ENCODE measurements around the gene LRRC59.
A peak's percentile ranks its signal among the peaks of the same experiment; 100 is the strongest.

The LRRC59 gene

GRCh38 chr17:50379351-50380132 lies 17.8 kb downstream of the LRRC59 start:
- no peaks in the 10 kb centered on the region for H3K4me1 Mint-ChIP-seq
- peaks cover 2% of the 10 kb centered on the region for H3K36me3 Mint-ChIP-seq

DNA sequence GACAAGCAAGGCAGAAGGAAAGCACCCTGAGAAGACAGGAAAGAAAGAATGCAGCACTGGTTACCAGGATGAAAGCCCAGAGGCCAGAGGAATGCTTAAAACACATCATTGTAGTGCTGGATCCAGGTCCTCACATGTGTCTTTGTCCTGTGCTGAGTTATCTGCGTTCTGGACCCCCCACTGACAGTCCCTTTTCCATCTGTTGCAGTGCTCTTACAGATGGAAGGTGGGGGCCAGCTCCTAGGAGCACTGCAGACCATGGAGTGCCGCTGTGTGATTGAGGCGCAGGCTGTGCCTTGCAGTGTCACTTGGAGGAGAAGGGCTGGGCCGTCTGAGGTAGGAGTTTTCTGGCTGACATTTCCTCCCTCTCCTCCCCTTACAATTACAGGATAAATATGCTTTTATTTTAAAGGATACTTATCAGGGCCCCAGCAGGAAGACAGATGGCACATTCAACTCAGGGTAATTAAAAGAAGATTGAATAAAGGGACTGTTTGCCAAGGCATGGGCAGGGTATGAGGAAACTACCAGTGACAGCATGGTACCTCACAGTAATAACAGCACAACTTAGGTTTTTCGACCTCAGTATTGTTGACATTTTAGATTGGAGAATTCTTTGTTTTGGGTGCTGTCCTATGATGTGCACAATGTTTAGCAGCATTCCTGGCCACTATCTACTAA lies 21.3 kb downstream of the LRRC59 start:
- no peak overlapping the region for H3K4me3 Mint-ChIP-seq

More at GRCh38 chr17:50379351-50380132, 17.8 kb downstream of the LRRC59 start:
- H3K9me3 Mint-ChIP-seq: no peaks in the 10 kb centered on the region
- no peak overlapping the region for H3K4me3 Mint-ChIP-seq
- H3K27ac Mint-ChIP-seq: peak overlapping the region; percentile 35
- no peaks in the 10 kb centered on the region for H3K27me3 Mint-ChIP-seq

DNA sequence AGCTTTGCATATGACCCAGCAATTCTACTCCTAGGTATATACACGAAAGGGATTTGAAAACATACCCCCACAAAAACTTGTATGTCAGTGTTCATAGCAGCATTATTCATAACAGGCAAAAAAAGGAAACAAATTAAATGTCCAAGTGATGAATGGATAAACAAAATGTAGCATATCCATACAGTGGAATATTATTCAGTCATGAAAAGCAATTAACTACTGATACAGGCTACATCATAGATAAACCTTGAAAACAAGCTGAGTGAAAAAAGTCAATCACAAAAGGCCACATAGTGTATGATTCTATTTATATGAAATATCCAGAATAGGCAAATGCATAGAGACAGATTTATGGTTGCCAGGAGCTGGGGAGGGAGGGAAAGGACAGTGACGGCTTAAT lies 23.6 kb downstream of the LRRC59 start:
- no peaks in the 10 kb centered on the region for H3K9me3 Mint-ChIP-seq
- peaks cover 10% of the 10 kb centered on the region for H3K36me3 Mint-ChIP-seq
- H3K27me3 Mint-ChIP-seq: no peaks in the 10 kb centered on the region
- H3K4me3 Mint-ChIP-seq: peak overlapping the region; percentile 99
- peak overlapping the region; percentile 100 for H3K27ac Mint-ChIP-seq
- peaks cover 30% of the 10 kb centered on the region for H3K4me1 Mint-ChIP-seq

More for the DNA sequence above, 21.3 kb downstream of the LRRC59 start:
- no peaks in the 10 kb centered on the region for H3K27me3 Mint-ChIP-seq
- H3K36me3 Mint-ChIP-seq: peaks cover 11% of the 10 kb centered on the region
- H3K4me1 Mint-ChIP-seq: peaks cover 26% of the 10 kb centered on the region
- no peaks in the 10 kb centered on the region for H3K9me3 Mint-ChIP-seq
- H3K27ac Mint-ChIP-seq: no peak overlapping the region

- Mint-ChIP-seq H3K9me3 (no peaks in the 10 kb centered on the region), H3K4me3 (peak within 1 kb of the TSS; percentile 99), H3K36me3 (peaks cover 10% of the 10 kb centered on the region), H3K27me3 (no peaks in the 10 kb centered on the region), H3K4me1 (peaks cover 30% of the 10 kb centered on the region), H3K27ac (peak within 1 kb of the TSS; percentile 100)
Measured at GRCh38 chr17:50372758-50373556, 24.4 kb downstream of the LRRC59 start, which contains the start of the genes EME1 and MRPL27. Gene EME1 (plus strand): TSS chr17:50373229. CDS start chr17:50375209, 1,980 bp downstream. Gene MRPL27 (minus strand): TSS chr17:50373184. CDS start chr17:50373170, 14 bp downstream.

DNA sequence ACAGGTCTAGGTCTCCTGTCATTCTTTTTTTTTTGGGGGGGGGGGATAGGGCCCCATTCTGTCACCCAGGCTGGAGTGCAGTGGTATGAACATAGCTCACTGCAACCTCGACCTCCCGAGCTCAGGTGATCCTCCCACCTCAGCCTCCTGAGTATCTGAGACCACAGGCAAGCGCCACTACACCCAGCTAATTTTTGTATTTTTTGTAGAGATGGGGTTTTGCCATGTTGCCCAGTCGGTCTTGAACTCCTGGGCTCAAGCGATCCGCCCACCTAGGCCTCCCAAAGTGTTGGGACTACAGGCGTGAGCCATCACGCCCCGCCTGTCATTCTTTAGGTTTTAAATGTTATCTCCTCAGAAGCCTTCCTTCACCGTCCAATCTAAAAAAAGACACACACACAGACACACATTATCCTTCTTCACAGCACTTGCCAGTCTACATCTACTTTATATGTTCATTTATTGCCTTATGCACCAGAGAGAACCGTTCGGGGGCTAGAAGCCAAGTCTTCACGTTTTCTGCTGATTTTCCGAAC lies 25.0 kb downstream of the LRRC59 start:
- H3K4me1 Mint-ChIP-seq: peaks cover 30% of the 10 kb centered on the region
- peak overlapping the region; percentile 100 for H3K27ac Mint-ChIP-seq
- H3K4me3 Mint-ChIP-seq: peak overlapping the region; percentile 99
- H3K36me3 Mint-ChIP-seq: peaks cover 12% of the 10 kb centered on the region
- H3K9me3 Mint-ChIP-seq: no peaks in the 10 kb centered on the region
- no peaks in the 10 kb centered on the region for H3K27me3 Mint-ChIP-seq

GRCh38 chr17:50371526-50371925 lies 25.8 kb downstream of the LRRC59 start:
- Mint-ChIP-seq H3K4me3 (peak overlapping the region; percentile 99), H3K9me3 (no peaks in the 10 kb centered on the region), H3K36me3 (peaks cover 12% of the 10 kb centered on the region), H3K27ac (peak overlapping the region; percentile 85), H3K4me1 (peaks cover 30% of the 10 kb centered on the region), H3K27me3 (no peaks in the 10 kb centered on the region)

DNA sequence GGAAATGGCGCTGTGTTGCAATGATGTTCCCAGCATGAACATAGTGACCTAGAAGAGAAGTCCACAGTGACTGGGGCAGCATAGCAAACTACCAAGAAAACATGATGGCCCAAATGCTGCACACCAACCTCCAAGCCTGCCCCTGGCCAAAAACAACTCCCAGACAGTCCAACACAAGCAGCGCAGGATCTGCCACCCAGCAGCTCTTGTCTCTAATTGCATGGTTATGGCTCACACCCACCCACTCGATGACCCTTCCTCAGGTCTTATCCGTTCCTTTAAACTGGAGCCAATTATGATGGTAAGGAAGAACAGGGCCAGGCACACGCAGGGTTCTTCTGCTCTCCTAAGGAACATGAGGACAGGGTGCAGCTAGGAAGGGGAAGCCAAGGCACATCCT lies 27.3 kb downstream of the LRRC59 start:
- peaks cover 30% of the 10 kb centered on the region for H3K4me1 Mint-ChIP-seq
- no peak overlapping the region for H3K4me3 Mint-ChIP-seq
- H3K36me3 Mint-ChIP-seq: peaks cover 15% of the 10 kb centered on the region

DNA sequence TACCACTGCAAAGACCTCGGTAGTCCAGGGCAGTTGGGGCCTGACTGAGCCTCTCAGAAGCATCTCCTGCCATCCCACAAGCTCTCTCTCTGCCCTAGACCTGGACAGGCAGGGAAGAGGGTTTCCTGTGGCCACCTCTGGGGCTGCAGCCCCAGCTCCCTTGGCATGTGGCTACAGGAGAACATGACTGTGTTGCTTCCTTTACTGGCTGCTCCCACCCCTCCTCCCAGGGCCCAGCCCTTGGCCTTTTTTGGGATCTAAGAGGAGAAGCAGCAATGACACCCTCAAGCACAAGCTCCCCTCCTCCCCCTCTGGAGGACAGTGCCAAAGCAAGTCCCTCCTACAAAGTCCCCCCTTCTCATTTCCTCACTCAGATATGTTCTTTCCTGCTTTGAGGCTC lies 29.9 kb downstream of the LRRC59 start:
- H3K27ac Mint-ChIP-seq: no peak overlapping the region
- H3K36me3 Mint-ChIP-seq: peaks cover 13% of the 10 kb centered on the region
- H3K9me3 Mint-ChIP-seq: no peaks in the 10 kb centered on the region
- no peaks in the 10 kb centered on the region for H3K27me3 Mint-ChIP-seq
- H3K4me3 Mint-ChIP-seq: no peak overlapping the region
- H3K4me1 Mint-ChIP-seq: peaks cover 20% of the 10 kb centered on the region

More for the DNA sequence above, 27.3 kb downstream of the LRRC59 start:
- no peaks in the 10 kb centered on the region for H3K9me3 Mint-ChIP-seq
- no peak overlapping the region for H3K27ac Mint-ChIP-seq
- H3K27me3 Mint-ChIP-seq: no peaks in the 10 kb centered on the region

- H3K4me3 Mint-ChIP-seq: no peak overlapping the region
- peaks cover 5% of the 10 kb centered on the region for H3K36me3 Mint-ChIP-seq
- peaks cover 13% of the 10 kb centered on the region for H3K4me1 Mint-ChIP-seq
- no peaks in the 10 kb centered on the region for H3K9me3 Mint-ChIP-seq
- H3K27ac Mint-ChIP-seq: no peak overlapping the region
- H3K27me3 Mint-ChIP-seq: no peaks in the 10 kb centered on the region
Measured at GRCh38 chr17:50365649-50366393, 31.5 kb downstream of the LRRC59 start.

DNA sequence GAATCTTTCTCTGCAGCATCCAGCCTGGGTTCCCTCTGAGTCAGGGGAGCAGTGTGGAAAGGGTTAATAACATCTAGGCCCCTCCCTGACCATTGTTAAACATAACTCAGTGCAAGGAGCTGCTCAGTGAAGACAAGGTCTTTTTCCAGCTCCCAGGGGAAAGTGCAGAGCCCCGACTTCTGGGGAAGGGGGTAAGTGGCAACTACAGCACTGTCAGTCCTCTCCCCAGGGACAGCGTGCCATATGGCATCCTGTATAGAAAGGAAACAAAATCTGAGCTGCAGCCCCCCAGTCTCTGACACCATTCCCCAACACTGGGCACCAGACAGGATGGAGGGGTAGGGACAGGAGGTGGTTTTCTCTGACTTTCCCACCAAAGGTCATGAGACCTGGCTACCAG lies 32.2 kb downstream of the LRRC59 start:
- H3K27ac Mint-ChIP-seq: no peak overlapping the region
- H3K9me3 Mint-ChIP-seq: no peaks in the 10 kb centered on the region
- H3K4me3 Mint-ChIP-seq: no peak overlapping the region
- no peaks in the 10 kb centered on the region for H3K27me3 Mint-ChIP-seq
- peaks cover 5% of the 10 kb centered on the region for H3K36me3 Mint-ChIP-seq
- peaks cover 9% of the 10 kb centered on the region for H3K4me1 Mint-ChIP-seq

DNA sequence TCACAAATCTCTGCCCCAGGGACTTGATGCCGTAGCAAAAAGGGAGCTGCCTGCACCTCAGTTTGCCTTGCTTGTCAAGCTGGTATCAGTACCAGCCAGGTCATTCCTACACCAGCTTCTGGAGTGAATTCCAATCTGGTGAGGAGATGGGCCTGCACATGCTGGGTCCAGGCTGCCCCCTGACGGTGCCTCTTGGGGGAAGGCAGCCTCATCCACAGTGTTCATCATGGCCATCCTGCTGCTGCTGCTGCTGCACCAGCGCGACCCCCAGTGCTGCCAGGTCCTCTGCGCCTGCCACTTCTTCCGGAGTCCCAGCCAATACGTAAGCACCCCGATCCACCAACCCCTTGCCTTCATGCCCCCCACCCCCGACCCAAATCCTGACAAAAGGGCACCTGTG lies 32.6 kb downstream of the LRRC59 start:
- H3K4me3 Mint-ChIP-seq: no peak overlapping the region
- H3K36me3 Mint-ChIP-seq: peaks cover 5% of the 10 kb centered on the region
- H3K4me1 Mint-ChIP-seq: peaks cover 9% of the 10 kb centered on the region
- H3K9me3 Mint-ChIP-seq: no peaks in the 10 kb centered on the region
- H3K27me3 Mint-ChIP-seq: no peaks in the 10 kb centered on the region
- H3K27ac Mint-ChIP-seq: peak overlapping the region; percentile 41

DNA sequence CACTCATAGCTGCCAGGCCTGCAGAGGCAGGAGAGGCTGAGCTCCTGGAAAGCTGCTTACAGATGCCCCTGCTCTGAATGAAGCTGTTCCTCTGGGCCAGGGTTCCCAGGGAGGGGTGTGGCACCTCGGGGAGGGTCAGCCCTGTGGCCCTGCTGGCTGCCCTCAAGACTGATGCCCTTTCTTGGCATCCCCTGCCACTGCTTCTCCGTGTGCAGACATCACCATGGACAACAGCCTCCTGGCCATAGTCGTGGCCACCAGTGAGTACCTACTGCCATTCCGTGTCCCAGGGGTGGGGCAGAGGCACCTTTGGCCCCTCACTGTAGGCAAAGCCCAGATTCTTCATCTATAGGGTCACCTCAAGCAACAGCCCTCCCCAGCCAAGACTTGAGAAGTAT lies 33.3 kb downstream of the LRRC59 start:
- Mint-ChIP-seq H3K4me1 (peaks cover 9% of the 10 kb centered on the region), H3K27me3 (no peaks in the 10 kb centered on the region), H3K27ac (no peak overlapping the region), H3K36me3 (peaks cover 5% of the 10 kb centered on the region), H3K4me3 (no peak overlapping the region), H3K9me3 (no peaks in the 10 kb centered on the region)

DNA sequence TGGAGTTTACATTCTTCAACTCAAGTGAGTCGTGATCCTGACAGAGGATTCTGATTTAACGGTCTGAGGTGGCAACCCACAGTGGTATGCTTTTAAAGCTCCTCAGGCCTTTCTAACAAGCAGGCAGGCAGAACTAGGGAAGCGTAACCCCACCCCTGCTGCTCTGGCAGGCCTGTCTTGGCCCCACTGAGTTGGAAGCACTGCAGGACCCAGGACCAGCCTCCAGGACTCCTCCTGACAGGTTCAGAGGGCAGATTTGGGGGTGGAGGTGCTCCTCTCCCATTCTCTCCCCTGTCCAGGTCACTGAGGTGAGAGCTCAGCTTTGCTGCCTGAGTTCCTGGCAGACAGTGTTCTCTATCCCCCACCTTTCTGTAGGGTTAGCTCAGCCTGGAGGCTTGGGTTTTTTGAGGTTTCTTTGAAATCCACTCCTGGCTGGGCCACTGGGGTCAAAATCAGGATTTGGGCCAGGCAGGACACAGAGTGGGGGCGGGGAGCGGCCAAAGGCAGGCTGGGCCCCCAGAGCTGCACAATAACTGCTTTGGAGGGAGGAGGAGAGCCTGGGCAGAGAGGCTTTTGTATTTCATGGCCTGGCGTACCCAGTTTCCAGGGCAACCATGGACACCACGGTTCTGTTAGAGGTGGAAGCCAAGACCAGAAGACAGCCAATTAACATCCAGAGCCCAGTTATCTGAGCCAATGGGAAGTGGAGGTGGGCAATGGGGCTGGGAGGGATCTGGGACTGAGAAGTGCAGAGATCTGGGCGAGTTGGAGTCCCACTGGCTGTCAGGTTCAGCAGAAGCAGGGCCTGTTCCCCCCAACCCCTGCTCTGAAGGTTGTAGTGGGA lies 33.9 kb downstream of the LRRC59 start:
- Mint-ChIP-seq H3K4me3 (no peak overlapping the region), H3K9me3 (no peaks in the 10 kb centered on the region), H3K36me3 (peaks cover 5% of the 10 kb centered on the region), H3K27ac (no peak overlapping the region), H3K4me1 (peaks cover 9% of the 10 kb centered on the region), H3K27me3 (no peaks in the 10 kb centered on the region)

DNA sequence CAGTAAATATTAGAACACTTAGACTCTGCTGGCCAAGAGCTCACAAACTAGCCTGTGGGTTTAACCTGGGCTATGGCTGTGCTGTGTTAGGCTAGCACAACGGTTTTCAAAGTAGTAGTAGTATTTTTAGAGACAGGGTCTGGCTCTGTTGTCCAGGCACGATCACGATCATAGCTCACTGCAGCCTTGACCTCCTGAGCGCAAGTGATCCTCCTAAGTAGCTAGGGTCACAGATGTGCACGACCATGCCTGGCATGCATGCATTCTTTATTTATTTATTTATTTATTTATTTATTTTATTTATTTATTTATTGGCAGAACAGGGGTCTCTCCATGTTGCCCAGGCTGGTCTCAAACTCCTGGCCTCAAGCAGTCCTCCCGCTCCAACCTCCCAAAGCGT lies 34.7 kb downstream of the LRRC59 start:
- Mint-ChIP-seq H3K27ac (no peak overlapping the region), H3K27me3 (no peaks in the 10 kb centered on the region), H3K4me1 (peaks cover 9% of the 10 kb centered on the region), H3K36me3 (peaks cover 4% of the 10 kb centered on the region), H3K9me3 (no peaks in the 10 kb centered on the region), H3K4me3 (no peak overlapping the region)
